HG03039 (cell line): ENCODE measurements around the gene LRRC34.

Experiments
- ATAC-seq: cut with Tn5 transposase; IDR thresholded peaks from one replicate; pipeline ENCODE4 v1.9.1; 2021; ENCODE audit warnings: mild to moderate bottlenecking, moderate library complexity; ENCODE audit not compliant: unreplicated experiment

The LRRC34 gene

GRCh38 chr3:169769287-169770181 is 43.2 kb downstream of the LRRC34 start, which contains the start of gene ACTRT3:
Gene ACTRT3 (minus strand): TSS chr3:169769561. CDS start chr3:169769520, 41 bp downstream.
- ATAC-seq: peak; percentile 27

- peak; percentile 75 for ATAC-seq
Measured at GRCh38 chr3:169764882-169765612, 47.7 kb downstream of the LRRC34 start, which contains the start of gene TERC. Gene TERC (minus strand): TSS chr3:169765060.

- peak; percentile 34 for ATAC-seq
Measured at GRCh38 chr3:169764312-169764881, 48.3 kb downstream of the LRRC34 start.

GRCh38 chr3:169760479-169760878 is 52.2 kb downstream of the LRRC34 start:
- ATAC-seq: no peak

GRCh38 chr3:169759256-169759655 is 53.4 kb downstream of the LRRC34 start:
- peak; percentile 44 for ATAC-seq

GRCh38 chr3:169758359-169758994 is 54.2 kb downstream of the LRRC34 start:
- no peak for ATAC-seq

- ATAC-seq: no peak
Measured at GRCh38 chr3:169755488-169755887, 57.2 kb downstream of the LRRC34 start.

- no peak for ATAC-seq
Measured at GRCh38 chr3:169754711-169755110, 58.0 kb downstream of the LRRC34 start.

GRCh38 chr3:169751875-169752274 is 60.8 kb downstream of the LRRC34 start:
- no peak for ATAC-seq

GRCh38 chr3:169750665-169751064 is 62.0 kb downstream of the LRRC34 start:
- ATAC-seq: no peak

GRCh38 chr3:169748670-169749069 is 64.0 kb downstream of the LRRC34 start:
- ATAC-seq: no peak

GRCh38 chr3:169746924-169747323 is 65.8 kb downstream of the LRRC34 start:
- no peak for ATAC-seq

- ATAC-seq: no peak
Measured at GRCh38 chr3:169744366-169745054, 68.2 kb downstream of the LRRC34 start.
